NCI-H146 treated with DMSO at 0.1 percent for 48 hours (cell line): ENCODE results near the gene TNNT3.

ENCODE experiments used
- DNase-seq: peaks from one replicate; lab custom pipeline; 2025; ENCODE audit not compliant: unreplicated experiment; lab: John Stamatoyannopoulos, UW

Gene TNNT3

DNA sequence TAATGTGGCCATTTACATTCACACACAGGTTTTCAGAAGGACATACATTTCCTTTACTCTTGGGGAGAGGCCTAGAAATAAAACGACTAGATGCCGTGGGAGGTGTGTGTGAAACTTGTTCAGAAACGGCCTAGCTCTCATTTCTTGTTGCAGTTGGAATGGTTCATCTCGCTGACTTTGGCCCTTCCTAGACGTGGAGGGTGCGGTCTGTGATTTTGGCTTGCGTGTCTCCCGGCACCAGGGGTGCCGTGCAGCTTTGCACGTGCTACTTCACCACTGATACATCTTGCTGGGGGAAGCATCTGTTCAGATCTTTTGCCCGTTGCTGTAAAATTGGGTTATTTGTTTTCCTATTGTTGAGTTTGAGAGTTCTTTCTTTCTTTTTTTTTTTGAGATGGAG is 24.7 kb upstream of the TNNT3 start:
- DNase-seq, result no peak

DNA sequence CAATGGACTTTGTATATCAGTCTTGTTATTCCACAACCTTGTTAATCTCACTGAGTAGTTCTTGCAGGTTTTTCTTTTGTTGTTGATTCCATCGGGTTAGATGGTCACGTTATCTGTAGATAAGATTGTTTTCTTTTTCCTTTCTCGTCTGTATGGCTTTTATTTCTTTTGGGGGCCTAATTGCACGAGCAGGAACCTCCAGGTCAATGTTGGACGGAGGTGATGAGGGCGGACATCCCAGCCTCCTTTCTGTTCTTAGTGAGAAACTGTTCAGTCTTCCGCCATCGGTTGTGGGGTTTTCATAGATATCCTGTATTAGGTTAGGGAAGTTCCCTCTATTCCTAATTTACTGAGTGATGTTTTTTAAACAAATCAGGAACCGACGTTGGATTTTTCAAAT is 23.0 kb upstream of the TNNT3 start:
- no peak for DNase-seq

DNA sequence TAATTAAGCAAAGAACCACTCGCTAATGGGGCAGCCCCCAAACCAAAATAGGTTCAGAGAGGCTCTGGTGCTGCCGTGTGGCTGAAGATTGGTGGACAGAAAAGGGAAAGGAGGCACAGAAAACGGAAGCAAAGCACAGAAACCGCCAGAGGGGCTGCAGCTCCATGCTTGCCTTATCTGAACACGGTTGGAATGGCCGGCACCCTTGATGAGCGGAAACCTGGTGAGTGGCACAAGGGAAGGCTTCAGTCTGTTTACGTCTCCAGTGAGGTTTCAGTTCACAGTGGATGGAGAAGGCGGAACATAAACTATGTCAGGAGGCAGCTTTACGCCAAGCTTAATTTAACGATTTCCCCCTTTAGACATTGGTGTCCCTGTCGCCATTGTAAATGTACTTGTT is 22.6 kb upstream of the TNNT3 start:
- DNase-seq, result no peak

DNA sequence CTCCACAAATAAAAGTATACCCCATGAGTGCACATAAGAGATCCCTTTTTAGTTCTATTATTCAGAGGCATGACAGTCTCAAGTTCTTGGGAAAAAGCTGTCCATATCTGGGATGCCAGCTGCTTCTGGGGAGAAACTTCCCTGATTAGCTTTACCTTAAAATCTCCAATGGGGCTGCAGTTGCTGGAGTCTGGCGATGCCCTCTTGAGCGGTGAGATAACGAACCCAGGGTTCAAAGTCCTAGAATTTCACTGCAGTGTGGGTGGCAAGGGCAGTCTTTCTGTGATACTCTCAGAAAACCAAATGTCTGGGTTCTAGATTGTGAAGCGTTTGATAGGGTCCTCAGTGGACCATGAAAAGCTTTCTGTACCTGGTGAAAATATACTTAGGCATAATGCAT is 20.4 kb upstream of the TNNT3 start:
- no peak for DNase-seq

DNA sequence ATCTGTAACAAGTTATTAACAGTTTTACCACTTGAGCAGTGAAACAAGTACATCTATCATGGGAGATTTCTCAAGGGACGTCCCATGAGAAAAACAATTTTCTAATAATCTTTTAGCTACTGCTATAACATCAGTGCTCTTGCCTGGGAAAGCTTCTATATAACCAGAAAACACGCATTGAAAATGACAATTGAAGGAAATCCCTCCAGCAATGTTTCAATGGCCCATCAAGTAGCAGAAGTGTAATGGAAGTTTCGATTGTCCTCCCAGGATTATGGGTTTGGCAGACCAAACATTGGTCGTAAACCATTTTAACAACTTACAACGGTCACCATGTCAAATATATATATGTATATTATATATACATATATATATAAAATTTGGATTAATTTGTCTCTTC is 19.8 kb upstream of the TNNT3 start:
- no peak for DNase-seq

DNA sequence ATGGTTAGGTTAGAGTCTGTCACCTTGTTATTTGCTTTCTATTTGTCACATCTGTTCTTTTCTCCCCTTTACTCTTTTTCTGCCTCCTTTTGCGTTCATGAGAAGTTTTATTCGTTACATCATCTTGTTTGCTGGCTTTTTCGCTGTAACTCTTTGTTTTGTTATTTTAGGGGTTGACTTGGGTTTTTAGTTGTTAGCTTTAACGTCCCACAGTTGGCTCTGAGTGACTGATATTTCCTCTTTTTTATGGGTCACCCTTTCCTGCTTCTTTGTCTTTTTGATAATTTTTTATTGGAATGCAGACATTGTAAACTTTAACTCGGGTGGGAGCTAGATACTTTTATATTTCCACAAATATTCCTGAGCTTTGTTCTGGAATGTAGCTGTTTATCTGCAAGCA is 13.3 kb upstream of the TNNT3 start:
- no peak for DNase-seq

DNA sequence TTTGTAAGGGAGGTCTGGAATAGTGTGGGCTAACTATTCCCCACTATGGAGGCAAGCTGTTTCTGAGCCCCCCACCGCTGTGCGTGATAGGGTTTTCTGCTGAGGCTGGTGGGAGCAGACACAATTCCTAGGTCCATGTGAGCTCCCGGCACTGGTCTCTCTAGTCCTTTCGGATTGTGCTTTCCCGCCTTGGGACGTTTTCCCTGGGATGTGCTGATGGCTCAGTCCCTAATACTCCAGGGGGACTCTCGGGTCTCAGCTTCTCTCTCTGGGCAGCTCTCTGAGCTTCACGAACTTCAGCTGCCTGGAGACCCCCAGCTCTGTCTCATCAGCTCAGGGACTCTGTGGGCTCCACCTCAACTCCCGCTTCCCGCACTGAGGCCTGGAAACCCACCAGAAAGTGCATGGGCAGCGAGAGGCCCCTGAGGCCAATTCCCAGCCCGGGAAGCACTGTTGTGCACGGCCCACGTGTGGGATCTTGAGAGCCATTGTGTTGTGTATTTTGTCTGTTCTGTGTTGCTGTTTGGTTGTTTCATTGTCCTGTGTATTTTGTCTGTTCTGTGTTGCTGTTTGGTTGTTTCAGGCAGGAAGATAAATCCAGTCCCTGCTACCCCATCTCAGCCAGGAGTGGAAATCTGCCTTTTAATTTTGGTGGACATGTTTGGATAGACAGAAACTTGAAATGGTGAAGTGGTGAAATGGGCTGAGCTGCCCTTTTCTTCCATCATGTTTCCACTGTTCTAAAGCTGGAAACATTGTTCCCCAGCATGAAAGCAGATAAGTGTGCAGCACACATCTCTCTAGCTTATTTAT is 12.7 kb upstream of the TNNT3 start:
- no peak for DNase-seq

DNA sequence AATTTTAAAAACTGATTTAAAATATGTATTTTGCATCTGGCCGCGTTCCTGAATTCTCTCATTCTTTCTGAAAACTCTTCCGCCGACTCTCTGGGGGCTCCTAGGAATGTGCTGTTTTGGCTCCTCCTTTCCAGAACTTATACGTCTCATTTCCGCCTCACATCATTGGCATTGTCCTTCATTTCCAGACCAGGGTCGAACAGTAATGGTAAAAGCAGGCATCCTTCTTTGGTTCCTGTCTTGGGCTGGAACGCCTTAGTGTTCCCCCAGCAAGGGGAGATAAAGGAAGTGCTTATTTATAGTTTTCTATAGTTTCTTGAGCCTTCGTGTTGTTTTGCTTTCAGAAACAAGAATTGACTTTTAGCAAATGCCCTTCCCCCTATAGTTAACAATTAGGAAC is 10.9 kb upstream of the TNNT3 start:
- no peak for DNase-seq

DNA sequence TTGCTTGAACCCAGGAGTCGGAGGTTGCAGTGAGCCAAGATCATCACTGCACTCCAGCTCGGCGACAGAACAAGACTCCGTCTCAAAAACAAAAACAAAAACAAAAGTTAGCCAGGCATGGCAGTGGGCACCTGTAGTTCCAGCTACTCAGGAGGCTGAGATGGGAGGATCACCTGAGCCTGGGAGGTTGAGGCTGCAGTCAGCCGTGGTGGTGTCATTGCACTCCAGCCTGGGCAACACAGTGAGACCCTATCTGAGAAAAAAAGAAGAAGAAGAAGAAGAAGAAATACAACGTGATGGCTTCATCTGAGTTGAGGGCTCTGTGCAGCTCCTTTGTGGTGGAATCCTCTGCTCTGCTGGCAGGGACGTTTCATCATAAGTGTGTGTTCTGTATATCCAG is 10.0 kb upstream of the TNNT3 start:
- DNase-seq, result no peak

DNA sequence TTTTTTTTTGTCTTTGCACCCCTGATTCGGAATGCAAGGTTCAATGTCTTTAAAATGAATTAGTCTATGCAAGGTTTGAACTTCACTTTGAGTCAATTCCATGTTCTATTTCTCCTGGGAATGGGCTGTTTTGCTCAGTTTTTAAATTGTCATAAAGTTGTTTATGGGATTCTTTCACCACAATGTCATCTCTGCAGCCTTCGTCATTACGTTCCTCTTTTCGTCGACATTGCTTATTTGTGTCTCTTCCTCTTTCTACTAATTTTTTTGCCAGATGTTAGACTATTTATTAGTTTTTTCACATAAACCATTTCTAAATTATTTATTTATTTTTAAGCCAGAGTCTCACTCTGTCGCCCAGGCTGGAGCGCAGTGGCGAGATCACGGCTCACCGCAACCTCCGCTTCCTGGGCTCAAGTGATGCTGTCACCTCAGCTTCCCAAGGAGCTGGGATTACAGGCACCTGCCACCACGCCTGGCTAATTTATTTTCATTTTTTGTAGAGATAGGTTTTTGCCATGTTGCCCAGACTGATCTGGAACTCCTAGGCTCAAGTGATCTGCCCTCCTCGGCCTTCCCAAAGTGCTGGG is 7.1 kb upstream of the TNNT3 start:
- DNase-seq, result no peak

DNA sequence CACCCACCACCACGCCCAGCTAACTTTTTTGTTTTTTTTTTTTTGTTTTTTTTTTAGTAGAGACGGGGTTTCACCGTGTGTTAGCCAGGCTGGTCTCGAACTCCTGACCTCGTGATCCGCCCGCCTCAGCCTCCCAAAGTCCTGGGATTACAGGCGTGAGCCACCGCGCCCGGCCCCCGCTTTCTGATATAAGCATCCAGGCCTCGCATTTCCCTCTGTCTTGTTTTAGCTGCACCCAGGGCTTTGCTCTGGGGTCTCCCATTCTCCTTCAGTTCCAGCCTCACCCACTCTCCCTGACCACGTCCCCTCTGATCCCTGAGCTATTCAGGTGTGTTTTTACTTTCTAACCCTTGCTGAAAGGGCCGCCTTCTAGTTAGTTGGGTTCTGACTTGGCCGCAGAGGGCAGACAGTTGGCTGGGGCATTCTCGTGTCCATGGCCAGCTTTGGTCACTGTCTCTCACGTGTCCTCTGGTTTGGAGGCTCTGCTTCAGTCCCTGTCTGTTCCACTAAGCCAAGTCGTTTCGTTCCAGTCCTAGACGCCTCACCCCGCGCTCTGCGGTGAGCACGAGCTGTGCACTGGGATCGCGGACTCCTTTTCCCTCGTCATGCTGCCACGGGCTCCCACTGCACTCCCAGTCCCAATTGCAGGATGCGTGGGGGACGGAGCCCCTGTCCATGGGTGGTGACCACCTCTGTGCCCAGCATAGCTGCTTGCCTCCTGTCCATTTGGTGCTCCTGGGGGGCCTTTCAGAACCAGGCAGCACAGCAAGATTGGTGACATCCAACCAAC is 6.0 kb upstream of the TNNT3 start:
- no peak for DNase-seq

DNA sequence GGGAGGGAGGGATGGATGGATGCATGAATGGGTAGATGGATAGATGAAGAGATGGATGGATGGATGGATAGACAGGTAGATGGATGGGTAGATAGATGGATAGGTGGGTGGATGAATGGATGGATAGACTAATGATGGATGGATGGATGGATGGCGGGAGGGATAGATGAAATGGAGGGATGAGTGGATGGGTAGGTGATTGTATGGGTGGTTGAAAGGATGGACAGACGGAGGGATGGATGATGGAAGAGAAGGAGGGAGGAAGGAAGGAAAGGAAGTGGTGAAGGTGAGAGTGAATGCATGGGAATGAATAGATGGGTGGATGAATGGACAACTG is 3.7 kb upstream of the TNNT3 start:
- no peak for DNase-seq

DNA sequence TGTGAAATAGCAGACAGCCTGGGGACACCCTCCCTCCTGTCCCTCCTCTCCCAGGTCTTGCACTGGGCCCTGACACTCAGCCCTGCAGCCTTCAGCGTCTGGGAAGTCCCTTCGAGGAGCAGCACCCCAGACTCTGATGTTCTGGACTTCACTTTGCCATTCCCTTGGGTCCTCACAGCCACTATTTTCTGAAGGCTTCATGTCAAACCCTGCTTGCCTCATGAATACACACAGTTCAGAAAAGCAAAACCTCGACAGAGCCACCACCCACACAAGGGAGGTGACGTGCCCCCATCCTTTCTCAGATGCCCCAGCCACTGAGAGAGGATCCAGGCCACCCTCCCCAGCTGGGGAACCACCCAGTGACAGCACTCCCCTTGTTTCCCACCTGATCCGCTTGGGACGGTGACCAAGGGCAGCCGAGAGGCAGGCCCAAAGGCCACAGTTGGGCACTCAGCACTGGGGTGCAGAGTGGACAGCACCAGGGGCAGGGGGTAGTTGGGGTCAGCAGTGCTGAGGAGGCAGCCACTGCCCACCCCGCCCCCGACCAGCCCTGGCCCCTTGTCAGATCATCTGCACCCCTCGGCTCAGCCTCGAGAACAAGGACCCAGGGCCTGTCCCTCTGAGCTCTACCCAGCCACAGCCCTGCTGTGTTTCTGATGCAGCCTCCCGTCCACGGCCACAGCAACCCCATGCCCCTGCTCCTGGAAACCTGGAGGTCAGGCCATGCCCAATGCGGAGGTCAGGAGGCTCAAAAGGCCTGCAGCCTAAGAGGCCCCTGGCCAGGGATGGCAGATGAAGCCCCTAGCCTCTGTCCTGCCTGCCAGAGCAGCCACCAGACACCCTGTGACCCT is 3.1 kb upstream of the TNNT3 start:
- DNase-seq, result no peak

DNA sequence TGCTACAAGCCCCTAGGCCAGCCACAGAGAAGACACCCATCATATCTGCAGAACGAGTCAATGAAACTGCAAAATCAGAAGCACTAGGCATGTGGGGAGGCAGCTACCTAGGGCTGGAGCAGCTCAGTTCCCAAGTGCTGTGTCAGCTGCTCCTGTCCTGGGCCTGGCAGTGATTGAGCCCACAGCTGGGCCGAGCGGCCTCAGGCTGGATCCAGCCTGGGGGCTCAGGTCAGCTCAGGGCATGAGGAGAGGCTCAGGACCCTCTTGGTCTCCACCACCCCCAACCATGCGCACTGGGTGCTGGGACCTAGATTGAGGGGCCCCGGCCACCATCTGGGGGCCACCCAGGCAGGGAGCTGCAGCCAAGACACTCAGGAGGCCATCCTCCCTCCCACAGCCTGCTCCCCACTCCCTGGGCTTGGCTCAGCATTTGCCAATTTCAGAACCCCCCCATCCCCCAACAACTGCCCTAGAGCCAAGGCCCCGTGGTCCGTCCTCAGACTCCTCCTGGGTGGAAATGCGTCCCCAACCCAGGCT is 2.4 kb upstream of the TNNT3 start:
- no peak for DNase-seq

DNA sequence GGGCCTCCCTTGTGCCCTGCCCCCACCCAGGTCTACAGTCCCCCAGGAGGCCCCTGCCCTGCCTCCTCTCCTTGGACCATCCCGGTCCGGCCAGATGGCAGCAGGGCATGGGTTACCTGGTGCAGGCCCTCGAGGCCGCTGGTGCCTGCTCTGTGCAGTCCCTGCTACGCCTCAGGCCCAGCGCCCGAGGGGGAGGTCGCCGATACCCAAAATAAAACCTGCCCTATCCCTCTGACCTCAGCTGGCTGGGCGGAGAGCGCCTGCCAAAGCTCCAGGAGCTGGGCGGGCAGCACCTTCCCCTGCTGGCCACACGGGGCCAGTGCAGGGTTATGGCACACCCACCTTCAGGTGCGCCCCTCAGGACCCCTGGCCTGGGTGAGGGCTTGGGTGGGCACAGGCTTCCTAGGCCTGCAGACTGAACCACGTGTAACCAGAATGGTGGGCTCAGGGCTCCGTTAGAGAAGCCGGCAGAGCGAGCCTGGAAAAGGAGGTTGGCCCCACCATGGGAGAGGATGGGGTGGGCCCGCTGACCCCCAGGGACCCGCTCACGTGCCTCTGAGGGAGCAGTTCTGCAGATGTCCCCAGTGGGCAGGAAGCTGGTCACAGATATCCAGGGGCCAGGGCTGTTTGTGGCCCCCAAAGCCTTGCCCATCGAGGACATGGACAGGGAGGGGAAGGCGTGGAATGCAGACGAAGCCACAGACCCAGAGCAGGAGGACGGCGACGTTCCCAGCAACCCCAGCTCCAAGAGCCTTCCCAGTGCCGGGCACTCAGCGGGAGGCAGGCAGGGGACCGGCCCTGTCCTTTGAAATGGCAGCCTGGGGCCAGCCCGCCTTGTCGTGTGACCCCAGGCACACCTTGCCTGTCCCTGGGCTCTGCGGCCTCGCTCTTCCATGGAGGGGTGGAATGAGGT is 1.7 kb upstream of the TNNT3 start:
- no peak for DNase-seq

DNA sequence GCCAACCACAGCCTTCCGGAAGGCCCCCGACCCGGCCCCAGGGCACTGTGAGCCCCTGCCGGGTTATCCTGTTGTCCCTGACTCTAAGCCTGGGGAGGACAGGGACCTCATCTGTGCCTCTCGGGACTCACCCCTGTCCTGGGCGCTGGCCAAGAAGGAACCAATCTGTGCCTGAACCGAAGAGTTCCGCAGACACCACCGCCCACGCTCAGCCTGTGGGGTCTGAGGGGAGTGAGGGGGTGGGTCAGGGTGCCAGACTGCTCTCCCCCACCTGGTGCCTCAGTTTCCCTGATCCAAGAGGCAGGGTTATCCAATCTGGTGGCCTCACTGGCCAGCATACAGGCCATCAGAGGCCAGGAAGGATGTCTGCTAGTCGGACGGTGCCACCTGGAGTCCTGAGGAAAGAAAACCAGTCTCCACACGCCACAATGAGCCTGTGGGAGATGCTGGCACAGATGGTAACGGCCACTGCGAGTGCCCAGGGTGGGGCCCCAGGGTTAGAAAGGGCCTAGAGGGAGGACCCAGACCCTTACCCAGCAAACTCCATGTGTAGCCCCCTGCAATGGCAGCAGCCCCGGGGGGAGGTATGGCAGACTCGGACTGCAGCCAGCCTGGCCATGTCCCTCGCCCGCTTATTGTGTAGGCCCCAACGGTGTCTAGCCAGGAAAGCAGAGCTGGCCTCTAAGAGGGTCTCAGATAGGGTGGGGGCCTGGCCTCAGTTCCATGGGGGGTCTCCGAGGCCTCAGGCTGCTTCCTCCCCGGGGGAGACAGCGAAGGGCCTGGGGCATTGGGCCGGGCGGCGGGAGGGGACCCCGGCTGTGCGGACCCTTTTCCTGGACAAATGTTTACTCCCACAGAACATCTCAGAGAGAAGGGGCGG is 827 bp upstream of the TNNT3 start:
- no peak for DNase-seq

DNA sequence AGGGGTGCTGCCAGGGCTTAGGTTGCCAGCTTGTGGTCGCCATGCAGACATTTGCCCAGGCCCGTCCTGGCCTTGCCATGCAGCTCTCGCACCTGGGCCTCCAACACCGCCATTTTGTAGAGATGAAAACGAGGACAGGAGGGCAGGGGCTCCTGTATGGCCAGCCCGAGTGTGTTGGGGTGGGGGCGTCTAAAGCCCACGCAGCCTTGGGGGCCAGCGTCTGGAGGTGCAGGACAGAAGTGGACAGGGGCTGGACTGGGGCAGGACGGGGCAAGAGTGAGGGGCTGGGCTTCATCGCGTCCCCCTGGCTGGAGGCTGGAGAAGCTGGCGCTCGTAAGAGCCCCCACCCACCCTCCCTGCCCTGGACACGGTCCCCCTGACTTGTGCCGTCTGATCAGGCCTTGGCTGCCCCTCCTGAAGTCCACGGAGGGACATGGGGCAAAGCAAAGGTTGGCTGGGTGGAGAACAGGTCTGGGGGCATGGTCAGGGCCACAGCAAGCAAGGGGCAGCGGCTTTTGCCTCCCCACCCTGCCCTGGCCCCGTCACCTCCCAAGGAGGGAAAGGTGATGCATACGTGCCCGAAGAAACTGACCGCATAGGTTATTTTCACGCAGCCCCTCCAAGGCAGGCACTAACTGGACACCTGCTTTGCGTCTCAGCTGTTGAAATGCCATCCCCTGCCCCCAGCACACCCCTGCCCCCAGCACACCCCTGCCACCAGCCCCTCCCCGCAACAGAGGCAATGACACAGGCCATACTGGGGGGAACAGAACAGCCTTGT is 815 bp downstream of the TNNT3 start:
- DNase-seq, result no peak

DNA sequence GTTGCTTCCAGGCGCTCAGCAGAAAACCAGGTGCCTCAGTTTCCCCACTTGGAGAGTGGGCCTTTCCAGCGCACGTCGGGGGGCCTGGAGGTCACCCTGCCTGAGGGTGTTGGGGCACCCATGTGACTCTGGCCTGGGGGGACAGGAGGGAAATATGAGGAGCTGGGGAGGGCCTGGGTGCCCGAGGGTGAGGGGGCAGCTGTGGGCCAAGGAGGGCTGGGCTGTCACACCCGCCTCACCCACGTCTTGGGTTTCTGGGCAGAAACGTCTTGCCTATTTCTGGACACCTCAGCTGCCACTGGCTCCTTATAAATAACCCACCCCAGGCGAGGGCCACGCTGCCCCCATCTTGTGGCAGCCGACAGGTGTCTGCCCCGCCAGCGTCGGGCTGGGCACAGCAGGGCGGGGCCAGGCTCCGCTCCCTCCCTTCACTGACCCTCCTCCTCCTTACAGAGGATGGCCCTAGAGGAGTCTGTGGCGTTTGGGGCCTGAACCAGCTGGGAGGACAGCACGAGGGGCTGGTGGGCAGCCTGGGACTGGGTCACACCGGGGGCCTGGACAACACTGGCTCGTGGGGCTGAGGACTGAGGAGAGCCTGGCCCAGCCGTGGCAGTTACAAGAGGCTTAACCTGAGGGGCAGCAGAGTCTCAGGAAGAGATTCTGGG is 1.5 kb downstream of the TNNT3 start:
- no peak for DNase-seq
